Astrocyte (in vitro differentiated cells and primary cell): Measurements from ENCODE around the gene GPR6. TPM values are rescaled to one million over a fixed set of nuclear protein-coding genes. Genes with fewer than 3 reads are reported as not detected.

Experiments used
- DNase-seq: peaks from one replicate; pipeline ENCODE4 v3.0.0-alpha.2; 2010; ENCODE audit warnings: low read depth
- FAIRE-seq: peaks from 2 replicates; lab custom pipeline; 2011; peaks lifted over from hg19 to GRCh38; lab: Jason Lieb, UNC
- H2AFZ ChIP-seq: 2 replicates; pipeline ENCODE4 v1.6.0; 2012; ENCODE audit warnings: low read depth, low read length, inconsistent platforms
- H3K27ac ChIP-seq: 2 replicates; pipeline ENCODE4 v1.5.1; 2011; ENCODE audit warnings: low read depth, low read length, inconsistent platforms
- H3K27me3 ChIP-seq: 2 replicates; pipeline ENCODE4 v1.6.0; 2011; ENCODE audit warnings: low read length, inconsistent platforms; ENCODE audit not compliant: insufficient read depth
- H3K36me3 ChIP-seq: 2 replicates; pipeline ENCODE4 v1.5.1; 2011; ENCODE audit warnings: low read length, inconsistent platforms; ENCODE audit not compliant: insufficient read depth
- H3K4me1 ChIP-seq: 2 replicates; pipeline ENCODE4 v1.5.1; 2011; ENCODE audit warnings: low read length, inconsistent platforms; ENCODE audit not compliant: insufficient read depth
- H3K4me2 ChIP-seq: 2 replicates; pipeline ENCODE4 v1.6.0; 2012; ENCODE audit warnings: low read length, inconsistent platforms
- H3K4me3 ChIP-seq: 2 replicates; pipeline ENCODE4 v1.5.1; 2011; ENCODE audit warnings: low read depth, mild to moderate bottlenecking, low read length, inconsistent platforms; ENCODE audit not compliant: insufficient read depth
- H3K79me2 ChIP-seq: 2 replicates; pipeline ENCODE4 v1.6.0; 2012; ENCODE audit warnings: mild to moderate bottlenecking, low read length, inconsistent platforms; ENCODE audit not compliant: insufficient read depth
- H3K9ac ChIP-seq: 2 replicates; pipeline ENCODE4 v1.6.0; 2012; ENCODE audit warnings: mild to moderate bottlenecking, low read length, inconsistent platforms
- H3K9me3 ChIP-seq: 2 replicates; pipeline ENCODE4 v1.5.1; 2012; ENCODE audit warnings: low read depth, mild to moderate bottlenecking, low read length, inconsistent platforms; ENCODE audit not compliant: insufficient read depth
- H4K20me1 ChIP-seq: 2 replicates; pipeline ENCODE4 v1.6.0; 2012; ENCODE audit warnings: low read length, inconsistent platforms; ENCODE audit not compliant: insufficient read depth
- H3K27ac Mint-ChIP-seq: one replicate; pipeline ENCODE4 v1.8.0; 2021; ENCODE audit warnings: mild to moderate bottlenecking, mixed read lengths; ENCODE audit not compliant: unreplicated experiment
- H3K27me3 Mint-ChIP-seq: one replicate; pipeline ENCODE4 v1.8.0; 2021; ENCODE audit warnings: low read depth, mixed read lengths; ENCODE audit not compliant: unreplicated experiment
- H3K36me3 Mint-ChIP-seq: one replicate; pipeline ENCODE4 v1.8.0; 2021; ENCODE audit warnings: low read depth, mixed read lengths; ENCODE audit not compliant: unreplicated experiment
- H3K4me1 Mint-ChIP-seq: one replicate; pipeline ENCODE4 v1.8.0; 2021; ENCODE audit warnings: low read depth, mixed read lengths; ENCODE audit not compliant: unreplicated experiment
- H3K4me3 Mint-ChIP-seq: one replicate; pipeline ENCODE4 v1.8.0; 2021; ENCODE audit warnings: mild to moderate bottlenecking, moderate library complexity, mixed read lengths; ENCODE audit not compliant: unreplicated experiment
- H3K9me3 Mint-ChIP-seq: one replicate; pipeline ENCODE4 v1.8.0; 2021; ENCODE audit warnings: mild to moderate bottlenecking, mixed read lengths; ENCODE audit not compliant: unreplicated experiment
- EZH2 ChIP-seq: IDR thresholded peaks from 2 replicates; pipeline ENCODE4 v1.6.1; 2012; ENCODE audit warnings: mild to moderate bottlenecking, low read length, inconsistent platforms; ENCODE audit not compliant: insufficient read depth
- total RNA-seq: library from RNA; stranded (reverse); gene quantifications from 2 replicates; pipeline ENCODE4 v1.2.1, GENCODE V29; 2021
- TF ChIP-seq, protein P1 (sequence below): IDR thresholded peaks from 2 replicates; pipeline ENCODE4 v1.5.1; 2011; ENCODE audit warnings: low read depth, mild to moderate bottlenecking, inconsistent platforms, low read length, moderate library complexity; ENCODE audit not compliant: insufficient read depth

Gene GPR6
- total RNA-seq, 1 donor from 2014 or later, result not detected

DNA sequence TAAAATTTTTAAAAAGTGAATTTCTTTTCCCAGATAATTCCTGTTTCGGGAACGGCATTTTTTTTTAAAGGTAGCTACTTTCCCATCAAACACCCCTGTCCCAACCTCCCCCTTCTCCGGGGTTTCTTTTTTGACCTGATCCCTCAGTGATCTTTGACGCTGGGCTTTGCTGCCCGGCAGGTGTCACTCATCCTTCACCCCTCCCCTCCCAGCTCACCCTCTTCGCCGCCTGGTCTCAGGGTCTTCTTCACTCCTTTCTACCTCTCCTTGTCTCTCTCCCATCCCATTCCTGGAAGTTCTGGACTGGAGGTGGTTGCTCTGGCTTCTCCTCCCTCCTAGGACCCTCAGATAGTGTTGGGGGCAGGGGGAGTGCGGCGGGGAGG lies 329 bp upstream of the GPR6 start:
- no peak overlapping the region for H2AFZ ChIP-seq
- Mint-ChIP-seq H3K36me3 (no peaks in the 10 kb centered on the region), H3K9me3 (no peaks in the 10 kb centered on the region), H3K27ac (no peak overlapping the region), H3K4me3 (peak overlapping the region; percentile 30), H3K27me3 (peaks cover 81% of the 10 kb centered on the region), H3K4me1 (no peaks in the 10 kb centered on the region)
- H3K27ac ChIP-seq, result no peak overlapping the region
- peaks cover 20% of the 10 kb centered on the region for H3K27me3 ChIP-seq
- H3K4me1 ChIP-seq, result no peaks in the 10 kb centered on the region
- TF ChIP-seq, protein P1, sequence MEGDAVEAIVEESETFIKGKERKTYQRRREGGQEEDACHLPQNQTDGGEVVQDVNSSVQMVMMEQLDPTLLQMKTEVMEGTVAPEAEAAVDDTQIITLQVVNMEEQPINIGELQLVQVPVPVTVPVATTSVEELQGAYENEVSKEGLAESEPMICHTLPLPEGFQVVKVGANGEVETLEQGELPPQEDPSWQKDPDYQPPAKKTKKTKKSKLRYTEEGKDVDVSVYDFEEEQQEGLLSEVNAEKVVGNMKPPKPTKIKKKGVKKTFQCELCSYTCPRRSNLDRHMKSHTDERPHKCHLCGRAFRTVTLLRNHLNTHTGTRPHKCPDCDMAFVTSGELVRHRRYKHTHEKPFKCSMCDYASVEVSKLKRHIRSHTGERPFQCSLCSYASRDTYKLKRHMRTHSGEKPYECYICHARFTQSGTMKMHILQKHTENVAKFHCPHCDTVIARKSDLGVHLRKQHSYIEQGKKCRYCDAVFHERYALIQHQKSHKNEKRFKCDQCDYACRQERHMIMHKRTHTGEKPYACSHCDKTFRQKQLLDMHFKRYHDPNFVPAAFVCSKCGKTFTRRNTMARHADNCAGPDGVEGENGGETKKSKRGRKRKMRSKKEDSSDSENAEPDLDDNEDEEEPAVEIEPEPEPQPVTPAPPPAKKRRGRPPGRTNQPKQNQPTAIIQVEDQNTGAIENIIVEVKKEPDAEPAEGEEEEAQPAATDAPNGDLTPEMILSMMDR, result no peak
- no peak for TF ChIP-seq EZH2
- H3K4me2 ChIP-seq, result no peak overlapping the region
- no peak overlapping the region for H3K4me3 ChIP-seq
- H3K9ac ChIP-seq, result no peak overlapping the region
- H3K36me3 ChIP-seq, result no peaks in the 10 kb centered on the region
- FAIRE-seq, result no peak
- no peaks in the 10 kb centered on the region for H3K79me2 ChIP-seq
- no peaks in the 10 kb centered on the region for H4K20me1 ChIP-seq
- DNase-seq, result no peak
- H3K9me3 ChIP-seq, result peaks cover 2% of the 10 kb centered on the region

DNA sequence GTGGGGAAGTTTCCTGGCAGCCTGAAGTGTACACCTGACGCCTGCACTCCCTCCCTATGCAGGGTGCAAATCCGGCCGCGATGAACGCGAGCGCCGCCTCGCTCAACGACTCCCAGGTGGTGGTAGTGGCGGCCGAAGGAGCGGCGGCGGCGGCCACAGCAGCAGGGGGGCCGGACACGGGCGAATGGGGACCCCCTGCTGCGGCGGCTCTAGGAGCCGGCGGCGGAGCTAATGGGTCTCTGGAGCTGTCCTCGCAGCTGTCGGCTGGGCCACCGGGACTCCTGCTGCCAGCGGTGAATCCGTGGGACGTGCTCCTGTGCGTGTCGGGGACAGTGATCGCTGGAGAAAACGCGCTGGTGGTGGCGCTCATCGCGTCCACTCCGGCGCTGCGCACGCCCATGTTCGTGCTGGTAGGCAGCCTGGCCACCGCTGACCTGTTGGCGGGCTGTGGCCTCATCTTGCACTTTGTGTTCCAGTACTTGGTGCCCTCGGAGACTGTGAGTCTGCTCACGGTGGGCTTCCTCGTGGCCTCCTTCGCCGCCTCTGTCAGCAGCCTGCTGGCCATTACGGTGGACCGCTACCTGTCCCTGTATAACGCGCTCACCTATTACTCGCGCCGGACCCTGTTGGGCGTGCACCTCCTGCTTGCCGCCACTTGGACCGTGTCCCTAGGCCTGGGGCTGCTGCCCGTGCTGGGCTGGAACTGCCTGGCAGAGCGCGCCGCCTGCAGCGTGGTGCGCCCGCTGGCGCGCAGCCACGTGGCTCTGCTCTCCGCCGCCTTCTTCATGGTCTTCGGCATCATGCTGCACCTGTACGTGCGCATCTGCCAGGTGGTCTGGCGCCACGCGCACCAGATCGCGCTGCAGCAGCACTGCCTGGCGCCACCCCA lies 1.2 kb downstream of the GPR6 start:
- Histone ChIP-seq H3K27ac (no peak overlapping the region), H3K4me3 (no peak overlapping the region), H3K9ac (no peak overlapping the region), H2AFZ (no peak overlapping the region), H3K4me1 (no peaks in the 10 kb centered on the region), H3K4me2 (no peak overlapping the region), H4K20me1 (no peaks in the 10 kb centered on the region), H3K9me3 (peaks cover 2% of the 10 kb centered on the region), H3K27me3 (peaks cover 20% of the 10 kb centered on the region), H3K79me2 (no peaks in the 10 kb centered on the region), H3K36me3 (no peaks in the 10 kb centered on the region)
- TF ChIP-seq, protein P1, result no peak
- peak; percentile 67 for TF ChIP-seq EZH2
- no peak overlapping the region for H3K27ac Mint-ChIP-seq
- H3K9me3 Mint-ChIP-seq, result no peaks in the 10 kb centered on the region
- no peaks in the 10 kb centered on the region for H3K4me1 Mint-ChIP-seq
- H3K27me3 Mint-ChIP-seq, result peaks cover 81% of the 10 kb centered on the region
- no peak for DNase-seq
- H3K36me3 Mint-ChIP-seq, result no peaks in the 10 kb centered on the region
- H3K4me3 Mint-ChIP-seq, result no peak overlapping the region
- FAIRE-seq, result no peak

DNA sequence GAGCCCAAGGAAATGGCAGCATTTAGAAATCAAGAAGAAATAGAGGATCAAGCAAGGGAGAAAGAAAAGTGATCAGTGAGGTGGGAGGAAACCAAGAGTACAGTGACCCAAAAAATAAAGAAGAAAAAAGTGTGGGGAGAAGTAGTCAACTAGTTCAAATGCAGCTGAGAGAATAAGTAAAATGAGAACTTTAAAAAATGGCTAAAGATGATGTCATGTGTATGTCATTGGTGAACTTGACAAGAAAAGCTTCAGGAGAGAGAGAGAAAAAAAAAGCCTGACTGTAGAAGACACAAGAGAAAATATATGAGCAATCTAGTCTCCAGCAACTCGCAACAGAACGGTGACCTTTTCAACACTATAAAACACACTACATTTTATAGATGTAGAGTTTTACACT lies 6.3 kb downstream of the GPR6 start:
- H3K36me3 Mint-ChIP-seq, result no peaks in the 10 kb centered on the region

More for the DNA sequence above, 6.3 kb downstream of the GPR6 start:
- H3K4me2 ChIP-seq, result no peak overlapping the region
- no peaks in the 10 kb centered on the region for H3K36me3 ChIP-seq
- H3K4me1 ChIP-seq, result no peaks in the 10 kb centered on the region
- no peaks in the 10 kb centered on the region for H3K79me2 ChIP-seq
- no peak overlapping the region for H3K9ac ChIP-seq
- H3K27ac ChIP-seq, result no peak overlapping the region
- FAIRE-seq, result no peak
- TF ChIP-seq, protein P1, result no peak
- no peak for TF ChIP-seq EZH2
- Mint-ChIP-seq H3K27me3 (peaks cover 38% of the 10 kb centered on the region), H3K4me1 (no peaks in the 10 kb centered on the region), H3K4me3 (no peak overlapping the region), H3K27ac (no peak overlapping the region), H3K9me3 (no peaks in the 10 kb centered on the region)
- DNase-seq, result no peak
- H4K20me1 ChIP-seq, result no peaks in the 10 kb centered on the region
- H3K4me3 ChIP-seq, result no peak overlapping the region
- peaks cover 8% of the 10 kb centered on the region for H3K27me3 ChIP-seq
- no peak overlapping the region for H2AFZ ChIP-seq
- peaks cover 2% of the 10 kb centered on the region for H3K9me3 ChIP-seq
